Prostate gland (tissue), 2 donors: ENCODE data around the gene YIF1A.

Experiments used
- CTCF ChIP-seq, 4 experiments: fragments of 200-600 bp in 2 of 4; fragments of 450-650 bp in 2 of 4; sonication (generic) in 2 of 4; IDR thresholded peaks; 1 replicate in 3 of 4; 2 replicates in 1 of 4; pipeline ENCODE4 v1.5.1; 2016 to 2019; ENCODE audit warnings: antibody characterized with exemption in 4 of 4, mild to moderate bottlenecking in 2 of 4, moderate library complexity in 2 of 4
- POLR2A ChIP-seq: fragments of 450-650 bp; IDR thresholded peaks from one replicate; pipeline ENCODE4 v1.6.1; 2016; ENCODE audit warnings: antibody characterized with exemption, mild to moderate bottlenecking

- TF ChIP-seq CTCF (IDR thresholded peaks at IDR 0.05) (no peak), POLR2A (no peak)
These were observed 863 bp downstream of the YIF1A start for GRCh38 chr11:66287889-66288670.
